B cell (primary cell): ENCODE measurements around the gene CNOT4. TPM values are rescaled to one million over a fixed set of nuclear protein-coding genes. Genes with fewer than 3 reads are reported as not detected.

Experiments
- ATAC-seq: fragments of 200-7000 bp; cut with Tn5 transposase; one replicate; pipeline ENCODE4 v1.10.0; 2021; ENCODE audit warnings: low read depth, mild to moderate bottlenecking, moderate number of reproducible peaks, moderate library complexity
- CTCF ChIA-PET: fragments of 350-600 bp; sonication (Branson Sonifier 250); formaldehyde crosslinking; loops from one replicate; lab custom pipeline; 2021; ENCODE audit warnings: antibody characterized with exemption, inconsistent platforms; lab: Charles Lee
- POLR2A ChIA-PET: fragments of 350-600 bp; sonication (Branson Sonifier 250); formaldehyde crosslinking; loops from one replicate; lab custom pipeline; 2021; ENCODE audit warnings: antibody characterized with exemption; lab: Charles Lee
- DNase-seq: peaks from one replicate; pipeline ENCODE4 v3.0.0; 2013
- H2AFZ ChIP-seq: 2 replicates; pipeline ENCODE4 v1.6.1; 2012; ENCODE audit warnings: mild to moderate bottlenecking, low read depth, low read length; ENCODE audit not compliant: insufficient read depth, poor library complexity, severe bottlenecking
- H3K27ac ChIP-seq, 2 donors: 1 replicate in 1 of 2; 2 replicates in 1 of 2; pipeline ENCODE4 v1.5.1; 2012 to 2013; ENCODE audit warnings: low read length in 2 of 2, mild to moderate bottlenecking in 2 of 2, moderate library complexity in 1 of 2
- H3K27me3 ChIP-seq, 4 experiments: fragments of 200-600 bp in 1 of 4; sonication (generic) in 1 of 4; replicated peaks in 1 of 4; 1 replicate in 2 of 4; 2 replicates in 2 of 4; pipeline versions ENCODE4 v1.6.1 to v1.7.0; 2013 to 2016; ENCODE audit warnings: low read length in 3 of 4, mild to moderate bottlenecking in 2 of 4, mixed read lengths in 1 of 4, moderate library complexity in 1 of 4; ENCODE audit not compliant: insufficient read depth in 4 of 4, control insufficient read depth in 3 of 4; ENCODE audit errors: control extremely low read depth in 1 of 4
- H3K36me3 ChIP-seq, 2 experiments: replicated peaks in 1 of 2; 1 replicate in 1 of 2; 2 replicates in 1 of 2; pipeline versions ENCODE4 v1.6.1 to v1.7.1; 2013; ENCODE audit warnings: low read length in 1 of 2; ENCODE audit not compliant: insufficient read depth in 2 of 2, control insufficient read depth in 1 of 2; ENCODE audit errors: control extremely low read depth in 1 of 2, extremely low read depth in 1 of 2
- H3K4me1 ChIP-seq, 2 donors: fragments of 200-600 bp in 1 of 2; sonication (generic) in 1 of 2; 1 replicate in 1 of 2; 2 replicates in 1 of 2; pipeline versions ENCODE4 v1.5.1 to v1.6.1; 2013 to 2017; ENCODE audit warnings: low read length in 2 of 2; ENCODE audit not compliant: control insufficient read depth in 2 of 2, insufficient read depth in 2 of 2
- H3K4me2 ChIP-seq: replicated peaks from 2 replicates; pipeline ENCODE3; 2012; ENCODE audit warnings: mild to moderate bottlenecking, low read depth, low read length; ENCODE audit not compliant: poor library complexity, severe bottlenecking
- H3K4me3 ChIP-seq, 5 experiments: fragments of 200-600 bp in 1 of 5; sonication (generic) in 1 of 5; 1 replicate in 3 of 5; 2 replicates in 2 of 5; pipeline versions ENCODE4 v1.5.1 to v1.7.0; 2011 to 2016; ENCODE audit warnings: low read length in 4 of 5, mild to moderate bottlenecking in 4 of 5, low read depth in 2 of 5, control low read depth in 1 of 5, moderate library complexity in 1 of 5; ENCODE audit not compliant: insufficient read depth in 1 of 5; ENCODE audit errors: control extremely low read depth in 1 of 5, extremely low read depth in 1 of 5
- H3K79me2 ChIP-seq: fragments of 200-600 bp; sonication (generic); one replicate; pipeline ENCODE4 v1.6.0; 2016; ENCODE audit warnings: low read length; ENCODE audit not compliant: control insufficient read depth, insufficient read depth
- H3K9ac ChIP-seq: fragments of 200-600 bp; sonication (generic); 2 replicates; pipeline ENCODE4 v1.6.1; 2017; ENCODE audit warnings: mild to moderate bottlenecking, low read length, moderate library complexity
- H3K9me3 ChIP-seq, 3 donors: one replicate each; pipeline versions ENCODE4 v1.6.1 to v1.7.1; 2013; ENCODE audit warnings: low read length in 2 of 3; ENCODE audit not compliant: control insufficient read depth in 2 of 3, insufficient read depth in 1 of 3; ENCODE audit errors: control extremely low read depth in 1 of 3
- H4K20me1 ChIP-seq: 2 replicates; pipeline ENCODE4 v1.6.0; 2012; ENCODE audit warnings: mild to moderate bottlenecking, low read length; ENCODE audit not compliant: insufficient read depth, control insufficient read depth, poor library complexity, severe bottlenecking
- H3K27ac Mint-ChIP-seq: one replicate; pipeline ENCODE4 v1.8.0; 2021; ENCODE audit warnings: mixed read lengths
- H3K27me3 Mint-ChIP-seq: one replicate; pipeline ENCODE4 v1.8.0; 2021; ENCODE audit warnings: mixed read lengths
- H3K4me1 Mint-ChIP-seq: one replicate; pipeline ENCODE4 v1.8.0; 2021; ENCODE audit warnings: mixed read lengths
- H3K4me3 Mint-ChIP-seq: one replicate; pipeline ENCODE4 v1.8.0; 2021; ENCODE audit warnings: mixed read lengths
- H3K9me3 Mint-ChIP-seq: one replicate; pipeline ENCODE4 v1.8.0; 2022; ENCODE audit warnings: mixed read lengths; ENCODE audit not compliant: insufficient read depth
- CTCF ChIP-seq: fragments of 200-600 bp; IDR thresholded peaks from one replicate; pipeline ENCODE4 v1.8.0; 2022; ENCODE audit warnings: antibody characterized with exemption, mild to moderate bottlenecking
- EZH2 ChIP-seq: IDR thresholded peaks from 2 replicates; pipeline ENCODE4 v1.6.1; 2012; ENCODE audit warnings: borderline replicate concordance, low read depth, mild to moderate bottlenecking, moderate library complexity, low read length; ENCODE audit not compliant: insufficient read depth, poor library complexity, severe bottlenecking
- WGBS: methylation state at CpG from one replicate; pipeline ENCODE4 v1.1.5; 2013; ENCODE audit warnings: missing lambda C conversion rate; ENCODE audit not compliant: insufficient coverage; 5-methylcytosine and 5-hydroxymethylcytosine counted together
- intact Hi-C: fragments of 100-400 bp; cut with micrococcal nuclease; formaldehyde crosslinking; loops from one replicate; pipeline ENCODE4 v1.10.0; 2022
- polyA plus RNA-seq: library from polyadenylated mRNA; depleted of rRNA; stranded (reverse); fragments of >200 nt; gene quantifications from 2 replicates; pipeline ENCODE4 v1.2.3, GENCODE V29; 2012
- total RNA-seq, 2 donors: library from RNA; stranded (reverse); fragments of 120-200 nt in 1 of 2; gene quantifications; 1 replicate in 1 of 2; 2 replicates in 1 of 2; pipeline versions ENCODE4 v1.2.3 to v1.2.4, GENCODE V29; 2013 to 2022

The CNOT4 gene
- total and polyA plus RNA-seq, 2 donors (not counting 1 experiment from before 2014, with no cell fraction given), result 9.8 to 52.1 TPM

- WGBS, result 91% methylated on average over 3 of the region's 3 CpGs
- Histone ChIP-seq H3K79me2 (no peaks in the 10 kb centered on the region), H2AFZ (no peak overlapping the region), H4K20me1 (no peaks in the 10 kb centered on the region), H3K9ac (no peak overlapping the region), H3K27ac (no peak overlapping the region), H3K4me2 (no peak overlapping the region), H3K36me3 (no peaks in the 10 kb centered on the region), H3K9me3 (peaks cover 0 to 7% (median 7%) of the 10 kb centered on the region in 3 donors), H3K4me3 (no peak overlapping the region), H3K4me1 (no peaks in the 10 kb centered on the region), H3K27me3 (no peaks in the 10 kb centered on the region)
- Mint-ChIP-seq H3K27me3 (peaks cover 16% of the 10 kb centered on the region), H3K27ac (no peak overlapping the region), H3K4me1 (no peaks in the 10 kb centered on the region), H3K9me3 (peaks cover 3% of the 10 kb centered on the region), H3K4me3 (no peak overlapping the region)
- no peak for ATAC-seq
- DNase-seq, result no peak
- ChIA-PET CTCF (interaction anchor here (0.6 to 0.9 kb wide), 2 partner anchors 9 to 227 kb away, joined by 3 read pairs; no protein-coding TSS in a partner anchor), POLR2A (no interaction called here)
- no peak for TF ChIP-seq CTCF
- no peak for TF ChIP-seq EZH2
- intact Hi-C loops, result no loop called here
These were observed 182.4 kb downstream of the CNOT4 start for GRCh38 chr7:135327458-135327857.

DNA sequence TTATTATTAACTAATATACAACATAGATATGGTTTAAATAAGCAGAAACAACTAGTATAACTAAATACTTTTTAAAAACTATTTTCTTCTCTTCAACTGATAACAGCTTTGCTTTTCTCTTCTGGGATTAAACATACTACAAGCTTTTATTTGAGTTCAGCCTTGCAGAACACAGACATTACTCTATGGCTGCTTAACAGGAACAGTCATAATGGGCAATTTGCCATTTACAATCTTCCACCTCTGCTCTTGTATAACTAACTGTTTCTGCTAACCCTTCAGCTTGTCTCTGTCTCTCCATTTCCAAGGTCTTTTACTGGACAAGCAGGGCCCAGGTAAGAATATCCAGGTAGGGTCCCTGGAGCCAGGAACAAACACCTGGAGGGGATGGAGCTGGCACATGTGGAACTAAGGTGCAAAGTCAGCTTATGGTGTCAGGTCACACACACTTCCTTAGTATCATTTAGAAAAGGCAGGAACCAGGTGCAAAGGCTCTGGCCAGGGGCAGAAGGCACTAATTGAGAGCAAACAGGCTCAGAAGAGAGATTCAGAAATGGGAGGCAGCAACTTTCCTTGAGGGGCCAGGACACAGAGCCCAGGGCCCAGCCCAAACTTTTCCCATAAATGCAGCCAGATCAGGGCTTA is 183.1 kb downstream of the CNOT4 start:
- H3K79me2 ChIP-seq, result no peaks in the 10 kb centered on the region
- DNase-seq (no peak), ATAC-seq (no peak)
- H4K20me1 ChIP-seq, result no peaks in the 10 kb centered on the region
- H3K4me1 Mint-ChIP-seq, result no peaks in the 10 kb centered on the region
- TF ChIP-seq CTCF (no peak), EZH2 (no peak)
- no peak overlapping the region for H3K27ac ChIP-seq
- no peaks in the 10 kb centered on the region for H3K9me3 Mint-ChIP-seq
- H3K4me3 ChIP-seq, result no peak overlapping the region
- peaks cover 0 to 7% (median 3%) of the 10 kb centered on the region in 3 donors for H3K9me3 ChIP-seq
- no peak overlapping the region for H2AFZ ChIP-seq
- intact Hi-C loops, result no loop called here
- no peaks in the 10 kb centered on the region for H3K36me3 ChIP-seq
- peaks cover 16% of the 10 kb centered on the region for H3K27me3 Mint-ChIP-seq
- ChIA-PET POLR2A (no interaction called here), CTCF (interaction anchor here (0.9 kb wide), 1 partner anchor 9 kb away, joined by 3 read pairs; no protein-coding TSS in a partner anchor)
- no peaks in the 10 kb centered on the region for H3K4me1 ChIP-seq
- no peak overlapping the region for H3K4me3 Mint-ChIP-seq
- no peaks in the 10 kb centered on the region for H3K27me3 ChIP-seq
- H3K9ac ChIP-seq, result no peak overlapping the region
- no peak overlapping the region for H3K4me2 ChIP-seq
- no peak overlapping the region for H3K27ac Mint-ChIP-seq
